ENCODE data around the gene MPP3. TPM values are rescaled to one million over a fixed set of nuclear protein-coding genes. Genes with fewer than 3 reads are reported as not detected.

MPP3 gene
- total RNA-seq, 1 experiment from 2014 or later = 11.3 TPM

GRCh38 chr17:43830510-43831140 lies 2.3 kb downstream of the MPP3 start:
- Mint-ChIP-seq H3K4me1 (peaks cover 26% of the 10 kb centered on the region), H3K4me3 (peak overlapping the region; percentile 50), H3K36me3 (peaks cover 21% of the 10 kb centered on the region), H3K27me3 (ENCODE audit: low read depth) (peaks cover 35% of the 10 kb centered on the region), H3K9me3 (peaks cover 10% of the 10 kb centered on the region), H3K27ac (0 out of 2 replicates have a peak overlapping the region, but pooled peaks have one; percentile 14)
- DNase-seq (ENCODE audit: low spot score) = no peak
- no peak for TF ChIP-seq PREB (CRISPR knock-in tag; IDR thresholded peaks at IDR 0.05; ENCODE audit: borderline replicate concordance)
- no peak for TF ChIP-seq OVOL2 (CRISPR knock-in tag; IDR thresholded peaks at IDR 0.05; ENCODE audit: borderline replicate concordance)
- no peak for TF ChIP-seq GABPB1 (CRISPR knock-in tag; IDR thresholded peaks at IDR 0.05)
- no peak for TF ChIP-seq MLX (CRISPR knock-in tag; IDR thresholded peaks at IDR 0.05)
- TF ChIP-seq MXD4 (CRISPR knock-in tag; IDR thresholded peaks at IDR 0.05; ENCODE audit: borderline replicate concordance) = no peak
- no peak for TF ChIP-seq SP1 (CRISPR knock-in tag; conservative IDR thresholded peaks at IDR 0.05)
- TF ChIP-seq AFF4 (CRISPR knock-in tag; IDR thresholded peaks at IDR 0.05; ENCODE audit: borderline replicate concordance) = no peak
- TF ChIP-seq NR2C2 (CRISPR knock-in tag; IDR thresholded peaks at IDR 0.05) = no peak
- TF ChIP-seq ERG (CRISPR knock-in tag; IDR thresholded peaks at IDR 0.05) = no peak
- no peak for TF ChIP-seq ZNF121 (CRISPR knock-in tag; IDR thresholded peaks at IDR 0.05)
- no peak for TF ChIP-seq TP53 (CRISPR knock-in tag; IDR thresholded peaks at IDR 0.05)
- TF ChIP-seq ZBTB21 (CRISPR knock-in tag; IDR thresholded peaks at IDR 0.05; ENCODE audit: borderline replicate concordance) = no peak
- ATAC-seq = no peak
- ChIA-PET CTCF (interaction anchor here (1.5 to 7.8 kb wide), 2 partner anchors 10 to 15 kb away, joined by 4 to 45 read pairs; partner anchors contain the start of gene CD300LG), POLR2A (no interaction called here)

GRCh38 chr17:43829738-43830137 lies 3.2 kb downstream of the MPP3 start:
- H3K4me1 Mint-ChIP-seq = peaks cover 26% of the 10 kb centered on the region
- DNase-seq (ENCODE audit: low spot score) (no peak), ATAC-seq (no peak)
- H3K9me3 Mint-ChIP-seq = peaks cover 10% of the 10 kb centered on the region
- ChIA-PET CTCF (interaction anchor here (1.5 to 7.8 kb wide), 2 partner anchors 11 to 16 kb away, joined by 4 to 45 read pairs; partner anchors contain the start of gene CD300LG), POLR2A (no interaction called here)
- H3K27me3 Mint-ChIP-seq (ENCODE audit: low read depth) = peaks cover 27% of the 10 kb centered on the region
- H3K27ac Mint-ChIP-seq = no peak overlapping the region
- H3K36me3 Mint-ChIP-seq = peaks cover 21% of the 10 kb centered on the region
- H3K4me3 Mint-ChIP-seq = no peak overlapping the region
- no peak for TF ChIP-seq CDX4 (CRISPR knock-in tag; IDR thresholded peaks at IDR 0.05; ENCODE audit: borderline replicate concordance)
- no peak for TF ChIP-seq TCF7 (CRISPR knock-in tag; IDR thresholded peaks at IDR 0.05; ENCODE audit: low read depth)
- no peak for TF ChIP-seq E2F4 (CRISPR knock-in tag; IDR thresholded peaks at IDR 0.05; ENCODE audit: borderline replicate concordance, low read depth)
- TF ChIP-seq EMX1 (CRISPR knock-in tag; IDR thresholded peaks at IDR 0.05) = no peak
- TF ChIP-seq TEAD1 (CRISPR knock-in tag; IDR thresholded peaks at IDR 0.05) = no peak
- TF ChIP-seq ZNF425 (CRISPR knock-in tag; conservative IDR thresholded peaks at IDR 0.05) = no peak
- TF ChIP-seq FOXK1 (CRISPR knock-in tag; IDR thresholded peaks at IDR 0.05) = no peak
- no peak for TF ChIP-seq ZNF121 (CRISPR knock-in tag; IDR thresholded peaks at IDR 0.05)
- no peak for TF ChIP-seq AR (CRISPR knock-in tag; IDR thresholded peaks at IDR 0.05)
- TF ChIP-seq CREM (CRISPR knock-in tag; IDR thresholded peaks at IDR 0.05) = no peak
